CD4-positive, alpha-beta T cell treated with Interleukin-17A for 4 hours (primary cell): ENCODE data around the gene TOMM5.

Source experiments
- DNase-seq: peaks from one replicate; pipeline ENCODE4 v3.0.0-alpha.2; 2020; ENCODE audit warnings: mixed read lengths

Gene TOMM5

DNA sequence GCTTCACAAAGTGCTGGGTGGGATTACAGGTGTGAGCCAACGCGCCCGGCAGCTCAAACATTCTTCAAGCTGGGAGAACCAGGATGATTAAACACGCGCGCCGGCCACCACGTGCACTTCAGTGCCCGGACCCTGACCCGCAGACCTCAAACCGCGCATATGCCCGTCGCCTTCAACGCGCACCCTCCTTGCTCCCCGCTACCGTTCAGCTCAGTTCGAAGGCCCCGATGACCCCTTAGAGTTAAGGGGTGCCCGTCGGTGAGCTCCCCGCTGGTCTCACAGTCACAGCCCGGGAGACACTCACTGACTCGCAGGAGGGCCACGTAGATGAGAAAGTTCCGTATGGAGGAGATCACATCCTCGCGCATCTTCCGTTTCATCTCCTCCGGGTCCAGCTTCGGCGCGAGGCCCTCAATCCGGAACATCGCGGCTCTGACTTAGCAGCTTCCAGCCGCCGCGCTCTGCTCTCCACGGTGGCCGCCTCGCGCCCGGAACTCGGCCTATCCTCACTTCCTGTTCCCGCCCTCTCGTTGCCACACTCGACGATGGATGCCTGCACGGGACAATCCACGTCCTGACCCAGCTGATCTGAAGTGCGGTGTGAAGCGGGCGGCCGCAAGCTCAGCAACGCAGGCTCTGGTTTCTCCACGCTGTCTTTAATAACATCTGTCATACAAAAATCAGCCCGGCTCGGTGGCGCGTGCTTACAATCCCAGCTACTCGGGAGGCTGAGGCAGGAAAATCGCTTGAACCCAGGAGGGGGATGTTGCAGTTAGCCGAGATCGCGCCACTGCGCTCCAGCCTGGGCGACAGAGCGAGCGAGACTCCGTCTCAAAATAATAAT is at the start of gene TOMM5:
TOMM5 (minus strand) TSS at position 490 of the 844 bp plus-strand sequence; CDS start at position 425, 65 bp downstream.
- peak; percentile 91 for DNase-seq

- no peak for DNase-seq
Observed at GRCh38 chr9:37641331-37641730, 48.9 kb upstream of the TOMM5 start.

- DNase-seq, result no peak
Observed at GRCh38 chr9:37640246-37640645, 47.8 kb upstream of the TOMM5 start.

DNA sequence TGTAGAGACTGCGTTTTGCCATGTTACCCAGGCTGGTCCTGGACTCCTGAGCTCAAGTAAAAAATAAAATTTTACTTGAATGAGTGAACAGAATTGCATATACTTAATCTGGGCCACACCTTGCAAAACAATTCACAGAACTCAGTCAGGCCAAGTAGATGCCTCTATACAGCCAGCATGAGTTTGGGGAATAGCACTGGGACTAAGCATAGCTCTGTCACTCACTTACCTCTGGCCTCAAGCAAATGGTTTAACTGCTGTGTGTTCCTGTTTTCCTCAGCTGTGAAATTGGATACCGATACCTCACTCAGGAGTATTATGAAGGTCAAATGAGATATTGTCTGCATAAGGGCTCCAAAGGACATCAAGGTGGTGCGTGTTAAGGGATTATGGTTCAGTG is 47.4 kb upstream of the TOMM5 start:
- no peak for DNase-seq

GRCh38 chr9:37639109-37639762 is 46.8 kb upstream of the TOMM5 start:
- no peak for DNase-seq

GRCh38 chr9:37636511-37637448 is 44.4 kb upstream of the TOMM5 start:
- DNase-seq, result no peak

DNA sequence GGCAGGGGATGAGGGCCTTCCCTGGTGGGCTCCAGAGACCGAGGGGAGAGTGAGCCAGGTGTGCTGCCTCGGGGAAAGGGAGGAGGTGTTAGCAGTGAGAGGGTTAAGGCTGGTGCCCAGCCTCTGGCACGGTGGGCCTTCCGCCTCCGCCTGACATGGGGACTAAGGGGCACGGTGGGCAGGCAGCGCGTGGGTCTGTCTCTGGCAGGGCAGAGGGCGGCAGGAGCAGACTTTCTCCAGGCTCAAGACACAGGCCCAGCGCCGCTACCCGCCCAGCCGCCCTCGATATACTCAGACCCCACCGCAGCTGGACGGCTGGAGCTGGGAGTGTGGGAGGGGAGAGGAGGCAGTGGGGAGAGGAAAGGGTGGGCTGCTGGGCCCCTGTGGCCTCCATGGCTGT is 43.4 kb upstream of the TOMM5 start:
- no peak for DNase-seq

DNA sequence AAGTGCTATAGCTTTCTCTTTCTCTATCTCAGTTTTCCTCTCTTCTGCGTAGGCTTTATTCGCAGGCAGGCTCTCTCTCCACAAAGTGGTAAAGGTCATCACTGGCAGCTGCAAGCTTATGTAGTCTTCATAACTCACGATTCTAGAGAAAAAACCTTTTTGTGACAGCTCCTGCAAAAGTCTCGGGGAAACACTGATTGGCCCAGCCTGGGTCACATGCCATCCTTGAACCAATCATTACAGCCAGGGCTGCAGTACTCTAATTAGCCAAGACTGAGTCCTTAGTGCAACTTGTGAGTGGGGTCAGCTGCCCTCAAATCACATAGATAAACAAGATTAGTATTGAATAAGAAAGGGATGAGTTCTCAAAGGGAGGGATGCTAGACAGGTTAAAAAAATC is 40.1 kb upstream of the TOMM5 start:
- DNase-seq, result no peak

DNA sequence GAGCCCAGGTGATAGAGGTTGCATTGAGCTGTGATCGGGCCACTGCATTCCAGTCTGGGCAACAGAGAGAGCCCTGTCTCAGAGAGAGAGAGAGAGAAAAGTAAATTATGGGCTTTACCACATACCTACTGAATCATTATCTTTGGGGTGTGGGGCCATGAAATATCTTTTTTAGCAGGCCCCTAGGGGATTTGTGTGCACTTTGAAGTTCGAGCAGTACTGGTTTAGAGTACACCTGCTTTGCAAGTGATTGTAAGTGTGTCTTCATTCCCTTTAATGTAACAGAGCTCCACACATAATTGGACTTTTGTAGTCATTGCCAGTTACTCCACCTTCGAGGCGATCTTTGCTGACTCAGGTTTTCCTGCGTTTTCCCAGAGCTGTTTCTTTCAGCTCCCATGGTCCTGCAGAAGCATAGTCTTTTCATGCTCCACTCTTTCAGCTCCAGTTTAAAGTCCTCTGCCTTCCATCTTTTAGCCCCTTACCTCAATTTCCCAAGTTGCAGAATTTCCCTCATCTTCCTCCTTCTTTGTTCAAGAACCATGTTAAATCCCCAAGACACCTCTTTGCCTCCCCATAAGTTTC is 34.4 kb upstream of the TOMM5 start:
- DNase-seq, result no peak

- no peak for DNase-seq
Observed at GRCh38 chr9:37625758-37626147, 33.4 kb upstream of the TOMM5 start.

DNA sequence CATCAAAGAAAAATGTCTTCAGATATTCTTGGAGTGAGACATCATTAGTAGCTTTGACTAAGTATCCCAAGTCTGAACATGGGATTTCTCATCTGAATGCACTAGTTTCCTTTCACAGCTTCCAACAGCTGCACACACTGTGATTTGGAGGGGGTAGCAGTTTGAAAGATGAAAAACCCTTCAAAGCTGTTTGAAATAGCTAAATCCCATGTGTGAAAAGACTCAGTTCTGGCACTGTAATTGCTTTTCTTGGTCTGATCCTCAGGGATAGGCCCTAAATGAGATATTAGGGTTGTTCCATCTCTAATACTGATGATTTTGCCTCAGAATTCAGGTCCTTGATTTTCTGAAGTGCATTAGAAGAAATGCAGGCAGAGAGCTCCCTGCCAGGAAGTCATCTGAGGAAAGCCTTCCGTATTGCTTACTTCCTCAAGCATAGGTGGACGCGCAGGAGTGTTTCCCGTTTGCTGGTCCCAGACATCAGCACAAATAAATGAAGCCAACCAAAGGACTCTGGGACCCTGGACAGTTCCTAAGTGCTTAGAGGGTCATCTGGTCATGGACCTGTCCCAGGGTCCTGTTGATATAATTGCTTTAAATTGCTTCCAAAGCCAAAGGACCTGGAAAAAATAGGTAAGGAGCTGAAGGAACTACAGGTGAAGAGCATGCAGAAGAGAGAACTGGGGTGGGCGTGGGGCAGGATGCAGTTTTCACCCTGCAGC is 32.8 kb upstream of the TOMM5 start:
- no peak for DNase-seq

DNA sequence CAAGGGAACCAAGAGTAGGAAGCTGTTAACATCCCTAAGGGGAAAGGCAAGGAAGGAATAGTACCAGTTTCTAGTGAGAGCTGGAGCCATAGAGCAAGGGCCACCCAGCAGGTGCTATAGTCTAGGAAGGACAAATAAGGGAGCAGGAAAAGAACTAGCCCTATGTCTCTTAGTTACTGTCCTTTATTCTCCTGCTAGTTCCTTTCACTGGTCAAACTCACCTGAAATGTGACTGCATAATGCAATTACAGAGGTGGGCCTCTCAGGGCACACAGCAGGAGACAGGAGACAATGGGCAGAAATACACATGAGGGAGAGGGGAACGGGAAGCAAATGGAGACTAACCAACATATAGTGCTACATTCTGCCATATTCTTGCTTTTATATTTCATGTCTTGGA is 31.7 kb upstream of the TOMM5 start:
- DNase-seq, result no peak

- DNase-seq, result no peak
Observed at GRCh38 chr9:37623267-37623666, 30.9 kb upstream of the TOMM5 start.

GRCh38 chr9:37622462-37622861 is 30.1 kb upstream of the TOMM5 start:
- no peak for DNase-seq

DNA sequence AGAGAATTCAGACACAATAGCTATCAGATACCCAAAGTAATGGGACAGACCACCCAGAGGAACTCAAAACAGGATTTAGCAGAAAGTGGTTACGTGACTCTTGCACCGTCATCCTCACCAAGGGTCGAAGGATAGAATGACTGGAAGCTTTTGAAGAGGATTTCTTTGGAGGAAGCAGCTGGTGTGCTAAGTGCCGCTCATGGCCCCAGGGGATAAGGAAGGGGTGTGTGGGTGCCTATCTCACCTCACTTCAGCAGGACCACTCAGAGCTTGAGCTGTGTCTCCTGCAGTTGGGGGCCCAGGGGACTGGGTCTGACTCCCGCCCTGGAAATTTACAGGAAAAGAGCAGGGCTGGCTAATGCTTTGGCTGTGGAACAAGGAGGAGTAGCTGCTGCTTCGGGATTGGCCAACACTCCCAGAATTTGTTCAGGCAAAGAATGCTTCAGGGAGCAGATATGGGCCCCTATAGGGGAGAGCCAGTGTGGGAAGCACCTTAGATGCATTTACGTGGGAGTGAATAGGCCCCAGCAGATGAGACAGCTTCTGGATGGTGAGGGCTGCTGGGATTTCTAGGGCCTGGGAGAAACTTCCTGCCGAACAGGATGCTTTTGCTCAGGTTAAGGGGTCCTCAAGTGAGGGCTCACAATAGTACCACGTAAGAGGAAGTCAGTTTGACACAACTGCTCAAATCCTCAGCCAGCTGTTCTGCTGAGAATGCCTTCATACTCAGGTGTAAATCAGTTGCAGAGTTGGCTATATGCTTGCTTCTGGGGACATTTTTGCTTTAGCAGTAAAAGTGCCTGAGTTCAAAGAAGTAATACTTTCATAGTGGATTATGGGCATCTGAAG is 29.1 kb upstream of the TOMM5 start:
- no peak for DNase-seq

GRCh38 chr9:37620396-37620795 is 28.0 kb upstream of the TOMM5 start:
- no peak for DNase-seq

GRCh38 chr9:37619806-37620205 is 27.4 kb upstream of the TOMM5 start:
- DNase-seq, result no peak

DNA sequence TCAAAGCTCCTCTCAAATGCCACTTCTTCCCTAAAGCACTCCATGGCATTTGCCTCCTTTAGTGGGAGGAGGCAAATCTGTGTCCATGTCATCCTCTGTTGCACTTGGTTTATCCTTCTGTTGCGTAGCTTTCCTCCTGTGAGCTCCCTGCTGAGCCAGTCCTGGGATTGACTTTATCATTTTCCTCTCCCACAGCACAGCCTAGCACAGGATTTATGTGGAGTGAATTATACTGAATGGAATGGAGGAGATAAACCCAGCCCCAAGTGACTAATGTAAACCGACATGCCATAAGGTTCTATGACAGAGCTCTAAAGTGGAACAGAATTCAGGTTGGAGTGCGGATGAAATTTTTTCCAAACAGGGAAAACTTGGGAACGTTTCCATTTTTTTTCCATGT is 26.4 kb upstream of the TOMM5 start:
- no peak for DNase-seq

- no peak for DNase-seq
Observed at GRCh38 chr9:37617832-37618231, 25.4 kb upstream of the TOMM5 start.

- no peak for DNase-seq
Observed at GRCh38 chr9:37617161-37617560, 24.8 kb upstream of the TOMM5 start.

DNA sequence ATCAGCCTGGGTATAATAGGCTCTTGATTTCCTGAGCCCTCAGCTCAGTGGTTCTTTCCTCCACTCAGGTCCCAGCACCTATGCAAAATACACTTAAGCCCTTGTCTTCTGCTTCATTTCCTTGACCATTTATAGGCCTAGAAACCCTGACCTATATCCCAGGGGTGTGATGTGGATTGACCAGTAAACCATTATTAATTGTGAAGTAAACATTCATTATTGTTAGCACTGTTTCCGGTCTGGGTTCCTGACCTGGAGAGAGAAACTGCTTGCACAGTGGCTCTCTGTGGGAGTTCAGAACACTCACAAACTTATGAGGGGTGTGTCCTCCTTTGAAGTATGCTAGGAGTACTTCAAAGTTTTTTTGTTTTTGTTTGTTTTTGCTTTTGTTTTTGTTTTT is 19.6 kb upstream of the TOMM5 start:
- no peak for DNase-seq
